GM19467 (cell line): ENCODE measurements around the gene CD52.

Source experiments
- ATAC-seq: cut with Tn5 transposase; IDR thresholded peaks from one replicate; pipeline ENCODE4 v1.9.1; 2021; ENCODE audit warnings: mild to moderate bottlenecking, moderate library complexity; ENCODE audit not compliant: unreplicated experiment

CD52 gene, protein sequence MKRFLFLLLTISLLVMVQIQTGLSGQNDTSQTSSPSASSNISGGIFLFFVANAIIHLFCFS

DNA sequence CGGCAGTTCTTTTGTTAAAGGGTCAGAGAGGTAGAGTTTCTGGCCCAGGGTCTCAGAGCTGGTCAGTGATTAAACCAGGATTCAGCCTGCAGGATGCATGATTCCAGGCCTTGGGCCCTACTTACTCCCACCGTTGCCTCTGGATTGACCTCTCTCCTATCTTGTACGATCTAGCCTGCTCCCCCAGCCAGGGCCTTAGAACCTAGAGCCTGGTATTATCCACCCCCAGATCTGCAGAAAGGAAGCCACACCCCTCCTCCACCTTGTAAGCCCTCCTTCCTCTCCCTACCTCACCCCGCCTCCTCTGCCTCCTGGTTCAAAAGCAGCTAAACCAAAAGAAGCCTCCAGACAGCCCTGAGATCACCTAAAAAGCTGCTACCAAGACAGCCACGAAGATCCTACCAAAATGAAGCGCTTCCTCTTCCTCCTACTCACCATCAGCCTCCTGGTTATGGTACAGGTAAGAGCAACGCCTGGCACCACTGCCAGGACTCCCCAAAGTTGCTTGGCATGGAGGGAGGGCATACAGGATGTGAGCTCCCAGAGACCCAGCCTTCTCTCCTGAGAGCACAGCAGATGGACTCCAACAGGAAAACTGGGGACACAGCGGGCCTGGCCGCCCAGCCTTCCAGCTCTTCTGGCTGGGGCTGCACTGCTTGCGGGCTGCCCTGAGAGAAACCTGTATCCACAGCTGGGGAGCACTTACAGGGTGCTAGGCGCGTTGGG lies at the start of gene CD52:
Gene CD52 (plus strand): TSS at position 347 of the 726 bp plus-strand sequence. CDS start 60 bp downstream, at position 407.
- ATAC-seq, result no peak

DNA sequence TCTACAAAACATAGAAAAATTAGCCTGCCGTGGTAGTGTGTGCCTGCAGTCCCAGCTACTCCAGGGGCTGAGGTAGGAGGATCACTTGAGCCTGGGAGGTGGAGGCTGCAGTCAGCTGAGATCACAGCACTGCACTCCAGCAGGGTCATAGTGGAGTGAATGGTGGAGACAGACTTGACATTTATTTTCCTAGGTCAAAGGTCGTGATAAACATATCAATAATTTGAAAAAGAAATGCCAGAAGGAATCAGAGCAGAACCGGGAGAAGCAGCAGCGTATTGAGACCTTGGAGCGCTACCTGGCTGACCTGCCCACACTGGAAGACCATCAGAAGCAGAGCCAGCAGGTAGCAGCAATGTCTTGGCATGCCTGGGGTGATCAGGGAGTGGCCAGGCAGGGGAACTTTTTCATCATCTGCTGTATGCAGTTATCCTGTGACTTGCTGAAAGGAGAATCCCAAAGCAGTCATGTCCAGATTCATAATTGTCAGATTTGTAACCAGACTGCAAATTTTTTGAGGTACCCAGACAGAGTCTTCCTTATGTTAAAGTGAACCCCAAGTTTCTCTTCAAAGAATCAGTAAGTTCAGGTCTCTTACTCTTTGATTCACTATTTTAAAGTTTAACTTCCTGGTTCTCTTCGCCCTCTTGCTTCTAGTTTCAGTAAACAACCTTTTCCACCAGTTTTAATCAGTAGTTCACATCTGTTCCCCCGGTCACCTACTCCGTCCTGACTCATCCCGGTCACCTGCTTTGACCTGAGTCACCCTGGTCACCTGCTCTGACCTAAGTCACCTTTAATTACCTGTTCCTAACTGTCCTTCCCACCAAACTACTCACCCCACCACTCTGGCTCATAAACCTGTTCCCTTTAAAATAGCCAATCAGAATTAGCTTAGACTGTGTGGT lies 49.2 kb upstream of the CD52 start:
- no peak for ATAC-seq

- ATAC-seq, result no peak
Measured at GRCh38 chr1:26269198-26269550, 48.6 kb upstream of the CD52 start.

GRCh38 chr1:26274801-26275425 lies 42.8 kb upstream of the CD52 start:
- ATAC-seq, result no peak

DNA sequence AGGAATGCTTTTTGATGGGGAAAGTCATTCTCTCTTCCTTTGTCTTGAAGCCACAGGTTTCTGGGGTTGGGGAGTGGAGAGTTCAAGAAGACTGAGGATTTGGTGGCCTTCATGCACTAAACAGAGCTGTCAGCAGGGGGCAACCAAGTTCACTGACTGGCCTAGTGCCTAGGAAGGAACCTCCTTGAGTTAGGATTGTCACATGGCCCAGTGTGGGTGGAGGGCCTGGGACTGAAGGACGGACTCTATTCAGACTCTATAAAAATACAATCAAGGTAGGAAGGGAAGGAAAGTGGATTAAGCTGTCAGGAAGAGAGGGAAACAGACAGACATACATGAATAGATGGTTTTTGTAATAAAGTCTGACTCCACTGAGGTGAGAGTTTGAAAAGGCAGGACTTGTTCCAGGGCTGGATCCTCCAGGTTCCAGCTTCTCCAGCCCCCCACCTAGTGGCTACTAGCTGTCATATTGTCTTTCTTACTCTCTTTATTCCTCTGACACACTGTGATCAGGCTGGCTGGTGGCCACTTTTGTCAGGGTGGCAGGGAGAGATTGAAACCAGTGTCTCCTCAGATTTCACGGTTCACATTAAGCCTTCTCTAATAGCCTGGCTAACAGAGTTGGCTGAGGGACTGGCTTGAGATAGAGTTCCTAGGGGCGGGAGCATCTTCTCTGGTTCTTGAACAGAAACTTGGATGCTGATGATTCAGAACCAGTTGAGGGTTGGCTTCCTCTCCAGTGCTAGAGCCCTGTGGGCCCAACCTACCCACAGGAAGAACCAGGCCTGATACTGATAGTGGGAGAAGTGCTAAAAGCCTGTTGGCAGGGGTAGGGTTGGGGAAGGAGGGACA lies 42.0 kb upstream of the CD52 start:
- no peak for ATAC-seq

GRCh38 chr1:26276432-26276838 lies 41.3 kb upstream of the CD52 start:
- ATAC-seq, result no peak

DNA sequence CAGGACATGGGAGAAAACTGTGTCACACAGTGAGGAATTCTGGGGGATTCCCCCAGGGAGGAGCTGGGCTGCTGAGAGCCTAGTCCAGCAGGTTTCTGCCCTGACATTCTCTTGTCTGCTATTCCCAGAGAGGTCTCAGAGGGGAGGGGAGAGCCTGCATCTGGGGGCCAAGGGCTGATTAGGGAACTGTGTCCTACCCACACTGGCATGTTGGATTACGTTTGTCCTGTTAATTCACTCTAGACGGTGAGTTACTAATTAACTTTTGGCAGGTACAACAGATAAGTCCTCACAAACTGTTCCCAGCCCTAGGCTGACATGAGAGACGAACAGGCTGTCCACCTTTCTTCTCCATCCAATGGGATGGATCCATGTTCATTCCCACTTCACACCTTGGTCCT lies 40.5 kb upstream of the CD52 start:
- no peak for ATAC-seq

DNA sequence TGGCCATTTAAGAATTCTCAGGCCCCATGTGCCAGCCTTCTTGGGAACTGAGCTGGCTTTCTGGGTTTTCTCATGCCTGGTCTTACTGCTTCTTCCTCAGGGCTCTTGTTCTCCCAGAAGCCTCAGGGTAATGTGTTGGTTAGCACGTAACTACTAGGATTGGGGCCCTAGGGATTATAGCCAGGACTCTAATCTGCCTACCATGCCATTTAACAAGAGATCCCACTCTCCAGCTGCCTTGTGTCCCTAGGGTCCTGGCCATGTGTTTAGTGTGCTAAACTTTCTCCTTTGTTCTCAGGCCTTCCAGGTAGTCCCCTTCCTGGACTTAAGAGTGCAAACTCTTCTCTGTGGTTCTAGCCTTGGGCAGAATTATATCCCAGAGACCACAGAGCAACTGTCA lies 40.0 kb upstream of the CD52 start:
- no peak for ATAC-seq

GRCh38 chr1:26278303-26278702 lies 39.5 kb upstream of the CD52 start:
- no peak for ATAC-seq

- no peak for ATAC-seq
Measured at GRCh38 chr1:26278724-26279455, 38.9 kb upstream of the CD52 start.

DNA sequence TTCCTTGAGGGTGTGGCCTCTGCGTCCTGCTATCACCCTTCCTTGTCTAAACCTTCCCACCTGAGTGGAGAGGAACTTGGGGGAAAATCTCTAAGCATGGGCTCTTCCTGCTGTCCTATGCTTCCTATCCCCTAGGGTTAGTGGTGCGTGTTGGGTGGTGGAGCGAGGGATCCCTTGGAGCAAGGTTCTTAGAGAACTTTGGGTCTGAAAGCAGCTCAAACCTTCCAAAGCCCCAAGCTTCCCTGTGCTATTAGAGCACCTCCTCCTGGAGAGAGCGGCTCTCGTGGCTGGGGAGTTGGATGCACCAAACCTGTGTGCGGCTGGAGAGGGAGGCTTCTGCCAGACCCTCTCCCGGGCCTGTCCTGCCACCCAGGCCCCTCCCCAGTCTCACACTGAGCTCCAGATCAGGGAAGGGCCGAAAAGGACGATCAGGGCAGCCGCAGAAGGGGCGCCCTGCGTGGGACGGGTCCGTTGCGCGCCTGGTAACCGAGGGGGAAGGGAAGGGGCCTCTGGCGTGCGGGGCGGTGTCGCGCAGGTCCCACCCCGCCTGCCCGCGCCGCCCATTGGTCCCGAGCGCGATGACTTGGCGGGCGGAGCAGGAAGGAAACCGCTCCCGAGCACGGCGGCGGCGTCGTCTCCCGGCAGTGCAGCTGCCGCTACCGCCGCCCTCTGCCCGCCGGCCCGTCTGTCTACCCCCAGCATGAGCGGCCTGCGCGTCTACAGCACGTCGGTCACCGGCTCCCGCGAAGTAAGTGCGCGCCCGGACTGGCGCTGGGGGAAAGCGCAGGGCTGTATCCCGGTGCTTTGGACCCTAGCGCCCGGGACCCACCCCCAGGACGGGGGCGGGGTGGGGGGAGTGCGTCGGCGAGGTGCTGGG lies 38.1 kb upstream of the CD52 start, which contains the start of gene SH3BGRL3:
Gene SH3BGRL3 (plus strand): TSS at position 631 of the 877 bp plus-strand sequence. CDS start 70 bp downstream, at position 701.
- ATAC-seq, result peak; percentile 69

DNA sequence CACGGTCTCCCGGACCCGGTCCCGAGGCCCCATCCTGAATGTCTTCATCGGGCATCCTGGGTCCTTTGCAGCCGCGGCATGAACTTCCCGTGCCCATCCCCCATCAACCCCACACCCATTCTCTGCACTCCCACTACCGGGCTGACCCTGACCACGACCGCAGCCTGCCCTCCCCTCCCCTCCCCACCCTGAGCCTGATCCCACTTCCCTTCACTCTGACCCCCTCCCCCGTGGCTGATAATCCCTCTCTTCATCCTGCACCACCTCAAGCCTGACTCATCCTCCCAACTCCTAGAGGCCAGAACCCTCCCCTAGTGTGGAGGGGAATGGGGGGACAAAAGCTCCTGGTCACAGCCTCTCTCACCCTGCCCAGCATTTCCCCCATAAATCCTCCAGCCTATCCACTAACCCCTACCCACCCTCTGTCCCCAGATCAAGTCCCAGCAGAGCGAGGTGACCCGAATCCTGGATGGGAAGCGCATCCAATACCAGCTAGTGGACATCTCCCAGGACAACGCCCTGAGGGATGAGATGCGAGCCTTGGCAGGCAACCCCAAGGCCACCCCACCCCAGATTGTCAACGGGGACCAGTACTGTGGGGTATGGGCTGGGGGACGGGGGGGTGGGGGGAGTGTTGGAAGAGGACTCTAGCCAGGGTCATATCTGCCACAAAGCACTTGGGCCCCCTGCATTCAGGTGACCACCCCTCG lies 37.3 kb upstream of the CD52 start:
- no peak for ATAC-seq

- no peak for ATAC-seq
Measured at GRCh38 chr1:26281091-26281958, 36.4 kb upstream of the CD52 start.

DNA sequence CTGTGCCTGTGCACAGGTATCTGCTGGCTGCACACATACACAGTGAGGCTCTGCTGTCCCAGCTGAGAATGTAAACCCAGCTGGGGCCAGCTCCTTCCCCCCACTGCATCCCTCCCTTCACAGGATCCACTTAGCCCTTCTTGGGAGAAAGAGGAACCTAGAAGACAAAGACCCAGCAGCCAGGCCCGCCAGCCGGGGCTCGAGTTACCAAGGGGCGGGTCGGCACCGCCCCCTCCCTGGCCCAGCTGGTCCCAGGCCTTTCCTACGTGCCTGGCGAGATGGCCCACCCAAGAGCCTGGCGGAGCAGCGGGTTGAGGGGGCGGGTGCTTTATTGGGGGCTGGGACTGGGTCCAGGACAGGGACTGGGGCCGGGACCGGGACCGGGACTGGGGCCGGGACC lies 35.8 kb upstream of the CD52 start:
- no peak for ATAC-seq

GRCh38 chr1:26282401-26282918 lies 35.3 kb upstream of the CD52 start:
- ATAC-seq, result no peak

GRCh38 chr1:26283279-26283853 lies 34.4 kb upstream of the CD52 start:
- no peak for ATAC-seq
